Natural killer cell (primary cell): ENCODE data around the gene POLG2. TPM values are rescaled to one million over a fixed set of nuclear protein-coding genes. Genes with fewer than 3 reads are reported as not detected.

ENCODE experiments used
- ATAC-seq, 3 donors: fragments of 150-1000 bp in 2 of 3; fragments of 200-7000 bp in 1 of 3; cut with Tn5 transposase; 1 replicate in 1 of 3; 2 replicates in 2 of 3; pipeline ENCODE4 v1.10.0; 2021; ENCODE audit warnings: mild to moderate bottlenecking in 2 of 3, moderate library complexity in 2 of 3
- DNase-seq, 2 donors: peaks; one replicate each; pipeline versions ENCODE4 v3.0.0 to v3.0.0-alpha.2; 2013 to 2021; ENCODE audit warnings: mixed read lengths in 1 of 2
- H3K27ac ChIP-seq: one replicate; pipeline ENCODE4 v1.5.1; 2013; ENCODE audit warnings: mild to moderate bottlenecking, low read length
- H3K27me3 ChIP-seq: one replicate; pipeline ENCODE4 v1.6.1; 2013; ENCODE audit warnings: low read length; ENCODE audit not compliant: control insufficient read depth, insufficient read depth
- H3K36me3 ChIP-seq: one replicate; pipeline ENCODE4 v1.6.1; 2013; ENCODE audit warnings: low read length; ENCODE audit not compliant: control insufficient read depth, insufficient read depth
- H3K4me1 ChIP-seq: one replicate; pipeline ENCODE4 v1.6.1; 2013; ENCODE audit warnings: low read length; ENCODE audit not compliant: control insufficient read depth, insufficient read depth
- H3K4me3 ChIP-seq: one replicate; pipeline ENCODE4 v1.5.1; 2013; ENCODE audit warnings: low read length
- H3K9me3 ChIP-seq: one replicate; pipeline ENCODE4 v1.6.1; 2013; ENCODE audit warnings: low read length; ENCODE audit not compliant: control insufficient read depth, insufficient read depth
- H3K27ac Mint-ChIP-seq, 2 donors: one replicate each; pipeline ENCODE4 v1.8.0; 2022; ENCODE audit warnings: mild to moderate bottlenecking in 2 of 2, mixed read lengths in 2 of 2, moderate library complexity in 1 of 2
- H3K27me3 Mint-ChIP-seq, 2 donors: one replicate each; pipeline ENCODE4 v1.8.0; 2022; ENCODE audit warnings: low read depth in 2 of 2, mixed read lengths in 2 of 2
- H3K36me3 Mint-ChIP-seq: one replicate; pipeline ENCODE4 v1.8.0; 2022; ENCODE audit warnings: mixed read lengths
- H3K4me1 Mint-ChIP-seq, 2 donors: one replicate each; pipeline ENCODE4 v1.8.0; 2022; ENCODE audit warnings: mixed read lengths in 2 of 2
- H3K4me3 Mint-ChIP-seq: one replicate; pipeline ENCODE4 v1.8.0; 2022; ENCODE audit warnings: mild to moderate bottlenecking, moderate library complexity, mixed read lengths
- H3K9me3 Mint-ChIP-seq, 2 donors: one replicate each; pipeline ENCODE4 v1.8.0; 2022; ENCODE audit warnings: mixed read lengths in 2 of 2
- WGBS: methylation state at CpG from one replicate; pipeline ENCODE4 v1.1.7; 2013; ENCODE audit warnings: missing lambda C conversion rate; ENCODE audit not compliant: insufficient coverage; 5-methylcytosine and 5-hydroxymethylcytosine counted together
- intact Hi-C: fragments of 100-400 bp; cut with micrococcal nuclease; formaldehyde crosslinking; loops from one replicate; pipeline ENCODE4 v1.14.2; 2022
- total RNA-seq, 4 donors: library from RNA; stranded (reverse); fragments of 120-200 nt in 1 of 4; gene quantifications; one replicate each; pipeline versions ENCODE4 v1.2.3 to v1.2.4, GENCODE V29; 2013 to 2022
- TF ChIP-seq, protein P1 (sequence below): fragments of 200-600 bp; IDR thresholded peaks from one replicate; pipeline ENCODE4 v1.8.0; 2022; ENCODE audit warnings: antibody characterized with exemption

The POLG2 gene
- total RNA-seq, 3 donors from 2014 or later (not counting 1 experiment from before 2014, with no cell fraction given), result 34.7 to 65.3 (median 41.2) TPM

DNA sequence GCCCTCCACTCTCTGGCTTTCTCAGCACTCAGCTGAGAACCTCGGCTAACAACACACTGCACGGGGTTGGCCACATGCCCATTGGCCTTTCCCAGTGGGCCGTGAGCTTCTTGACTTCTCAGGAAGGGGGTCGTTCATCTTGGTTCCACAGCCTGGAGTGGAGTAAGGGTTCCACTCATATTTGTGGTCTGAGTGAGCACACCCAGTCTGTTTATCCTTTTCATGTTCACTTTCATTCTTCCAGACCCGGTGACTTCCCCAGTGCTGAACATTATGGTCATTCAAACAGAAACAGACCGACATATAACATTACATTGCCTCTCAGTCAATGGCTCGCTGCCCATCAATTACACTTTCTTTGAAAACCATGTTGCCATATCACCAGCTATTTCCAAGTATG, 39.7 kb downstream of the POLG2 start:
- H3K27ac Mint-ChIP-seq, result no peak overlapping the region
- ATAC-seq (no peak), DNase-seq (no peak)
- H3K36me3 Mint-ChIP-seq, result no peaks in the 10 kb centered on the region
- TF ChIP-seq, protein P1, sequence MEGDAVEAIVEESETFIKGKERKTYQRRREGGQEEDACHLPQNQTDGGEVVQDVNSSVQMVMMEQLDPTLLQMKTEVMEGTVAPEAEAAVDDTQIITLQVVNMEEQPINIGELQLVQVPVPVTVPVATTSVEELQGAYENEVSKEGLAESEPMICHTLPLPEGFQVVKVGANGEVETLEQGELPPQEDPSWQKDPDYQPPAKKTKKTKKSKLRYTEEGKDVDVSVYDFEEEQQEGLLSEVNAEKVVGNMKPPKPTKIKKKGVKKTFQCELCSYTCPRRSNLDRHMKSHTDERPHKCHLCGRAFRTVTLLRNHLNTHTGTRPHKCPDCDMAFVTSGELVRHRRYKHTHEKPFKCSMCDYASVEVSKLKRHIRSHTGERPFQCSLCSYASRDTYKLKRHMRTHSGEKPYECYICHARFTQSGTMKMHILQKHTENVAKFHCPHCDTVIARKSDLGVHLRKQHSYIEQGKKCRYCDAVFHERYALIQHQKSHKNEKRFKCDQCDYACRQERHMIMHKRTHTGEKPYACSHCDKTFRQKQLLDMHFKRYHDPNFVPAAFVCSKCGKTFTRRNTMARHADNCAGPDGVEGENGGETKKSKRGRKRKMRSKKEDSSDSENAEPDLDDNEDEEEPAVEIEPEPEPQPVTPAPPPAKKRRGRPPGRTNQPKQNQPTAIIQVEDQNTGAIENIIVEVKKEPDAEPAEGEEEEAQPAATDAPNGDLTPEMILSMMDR, result no peak
- H3K27me3 ChIP-seq, result no peaks in the 10 kb centered on the region
- peaks cover 6 to 9% of the 10 kb centered on the region in 2 donors for H3K4me1 Mint-ChIP-seq
- H3K9me3 ChIP-seq, result no peaks in the 10 kb centered on the region
- WGBS, result 80% methylated on average over 7 of the region's 7 CpGs
- H3K9me3 Mint-ChIP-seq, result no peaks in the 10 kb centered on the region
- H3K27ac ChIP-seq, result no peak overlapping the region
- peaks cover 17% of the 10 kb centered on the region for H3K4me1 ChIP-seq
- intact Hi-C loops, result no loop called here
- no peak overlapping the region for H3K4me3 ChIP-seq
- no peak overlapping the region for H3K4me3 Mint-ChIP-seq
- H3K27me3 Mint-ChIP-seq, result no peaks in the 10 kb centered on the region
- H3K36me3 ChIP-seq, result no peaks in the 10 kb centered on the region

DNA sequence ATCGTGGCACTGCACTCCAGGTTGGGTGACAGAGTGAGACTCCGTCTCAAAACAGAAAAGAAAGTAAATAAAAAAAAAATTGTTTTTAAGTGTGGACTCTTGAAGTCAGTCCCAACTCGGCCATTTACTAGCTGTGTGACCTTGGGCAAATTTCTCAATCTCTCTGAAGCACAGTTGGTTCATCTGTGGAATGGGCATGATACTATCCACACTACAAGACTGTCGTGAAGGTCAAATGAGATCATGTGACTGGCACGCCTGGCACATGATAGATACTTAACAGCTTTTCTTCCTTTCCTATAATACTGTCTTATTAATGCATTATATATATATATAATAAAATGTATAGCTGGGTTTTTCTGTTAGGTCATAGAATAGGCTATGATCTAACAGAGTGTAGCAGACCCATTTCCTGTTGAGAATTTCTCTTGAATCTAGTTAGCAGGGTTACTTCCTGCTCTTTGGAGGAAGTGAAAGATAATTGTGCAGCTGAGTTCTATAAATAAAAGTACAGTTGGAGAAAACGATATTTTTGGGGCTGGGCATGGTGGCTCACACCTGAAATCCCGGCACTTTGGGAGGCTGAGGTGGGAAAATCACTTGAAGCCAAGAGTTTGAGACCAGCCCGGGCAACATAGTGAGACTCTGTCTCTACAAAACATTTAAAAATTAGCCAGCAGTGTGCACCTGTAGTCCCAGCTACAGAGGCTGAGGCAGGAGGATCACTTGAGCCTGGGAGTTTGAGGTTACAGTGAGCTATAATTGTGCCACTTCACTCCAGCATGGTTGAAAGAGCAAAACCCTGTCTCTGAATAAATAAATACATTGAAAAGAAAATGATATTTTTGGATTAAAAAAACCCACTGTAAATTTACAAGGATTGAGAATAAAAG, 40.6 kb downstream of the POLG2 start:
- intact Hi-C loops, result no loop called here
- Mint-ChIP-seq H3K27ac (peak overlapping the region in 1 of 2 donors; percentile 73), H3K9me3 (no peaks in the 10 kb centered on the region), H3K27me3 (no peaks in the 10 kb centered on the region), H3K36me3 (no peaks in the 10 kb centered on the region), H3K4me1 (peaks cover 6 to 9% of the 10 kb centered on the region in 2 donors), H3K4me3 (peak overlapping the region; percentile 4)
- TF ChIP-seq, protein P1, result no peak
- no peaks in the 10 kb centered on the region for H3K27me3 ChIP-seq
- no peaks in the 10 kb centered on the region for H3K9me3 ChIP-seq
- 64% methylated on average over 7 of the region's 8 CpGs for WGBS
- DNase-seq (peak in 1 of 2 donors; percentile 39), ATAC-seq (peak; percentile 55 to 73 (median 65))
- no peaks in the 10 kb centered on the region for H3K36me3 ChIP-seq
- peak overlapping the region; percentile 63 for H3K27ac ChIP-seq
- H3K4me3 ChIP-seq, result no peak overlapping the region
- peaks cover 17% of the 10 kb centered on the region for H3K4me1 ChIP-seq

DNA sequence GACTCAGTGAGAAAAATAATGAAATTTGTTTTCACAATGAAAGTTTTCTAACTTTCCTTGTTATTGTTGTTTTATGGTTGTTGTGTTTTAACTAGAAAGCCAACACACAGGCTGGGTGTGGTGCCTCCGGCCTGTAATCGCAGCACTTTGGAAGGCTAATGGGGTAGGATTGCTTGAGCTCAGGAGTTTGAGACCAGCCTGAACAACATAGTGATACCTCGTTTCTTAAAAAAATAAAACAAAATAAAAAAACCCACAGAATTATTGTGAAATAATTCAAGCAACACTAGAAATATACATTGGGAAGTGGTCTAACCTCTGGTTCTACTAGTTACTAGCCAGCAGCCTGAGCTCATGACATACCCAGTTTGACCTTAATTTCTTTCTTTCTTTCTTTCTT, 47.3 kb downstream of the POLG2 start:
- Mint-ChIP-seq H3K36me3 (no peaks in the 10 kb centered on the region), H3K4me3 (no peak overlapping the region), H3K9me3 (no peaks in the 10 kb centered on the region), H3K27ac (no peak overlapping the region), H3K4me1 (peaks cover 5 to 7% of the 10 kb centered on the region in 2 donors), H3K27me3 (no peaks in the 10 kb centered on the region)
- Histone ChIP-seq H3K27me3 (no peaks in the 10 kb centered on the region), H3K4me1 (peaks cover 8% of the 10 kb centered on the region), H3K4me3 (no peak overlapping the region), H3K36me3 (no peaks in the 10 kb centered on the region), H3K27ac (peak overlapping the region; percentile 40), H3K9me3 (no peaks in the 10 kb centered on the region)
- TF ChIP-seq, protein P1, result no peak
- DNase-seq (no peak), ATAC-seq (peak in 1 of 3 donors; percentile 17)
- intact Hi-C loops, result no loop called here
- WGBS, result 78% methylated on average over 2 of the region's 3 CpGs
